H1 (cell line): ENCODE measurements around the gene CERS1.

Source experiments
- ATF2 ChIP-seq: IDR thresholded peaks from 2 replicates; pipeline ENCODE4 v1.6.1; 2012; ENCODE audit warnings: low read length, inconsistent platforms
- BRCA1 ChIP-seq: IDR thresholded peaks from 2 replicates; pipeline ENCODE4 v1.6.1; 2012; ENCODE audit warnings: low read depth, low read length, improper control_type of control experiment
- CTCF ChIP-seq, 3 experiments: IDR thresholded peaks; 1 replicate in 2 of 3; 2 replicates in 1 of 3; pipeline versions ENCODE4 v1.5.1 to v1.6.1; 2011; ENCODE audit warnings: low read length in 3 of 3, mild to moderate bottlenecking in 3 of 3, inconsistent platforms in 2 of 3, low read depth in 1 of 3, moderate library complexity in 1 of 3; ENCODE audit not compliant: insufficient read depth in 1 of 3; ENCODE audit errors: control extremely low read depth in 1 of 3
- EP300 ChIP-seq, 2 experiments: IDR thresholded peaks; 1 replicate in 1 of 2; 2 replicates in 1 of 2; pipeline ENCODE4 v1.6.1; 2011 to 2012; ENCODE audit warnings: low read depth in 2 of 2, low read length in 2 of 2, mild to moderate bottlenecking in 2 of 2, borderline replicate concordance in 1 of 2, inconsistent platforms in 1 of 2, moderate library complexity in 1 of 2
- EZH2 ChIP-seq: fragments of 200-600 bp; sonication (generic); IDR thresholded peaks from 2 replicates; pipeline ENCODE4 v1.7.1; 2012; ENCODE audit warnings: low read depth, mild to moderate bottlenecking, moderate library complexity, low read length, inconsistent platforms; ENCODE audit not compliant: severe bottlenecking
- MAFK ChIP-seq: IDR thresholded peaks from 2 replicates; pipeline ENCODE4 v1.6.1; 2012; ENCODE audit warnings: low read depth, mild to moderate bottlenecking, improper control_type of control experiment, low read length
- NRF1 ChIP-seq: IDR thresholded peaks from 2 replicates; pipeline ENCODE4 v1.6.1; 2011; ENCODE audit warnings: mild to moderate bottlenecking, low read depth, low read length, improper control_type of control experiment
- POLR2A ChIP-seq, 2 experiments: IDR thresholded peaks; 1 replicate in 1 of 2; 2 replicates in 1 of 2; pipeline ENCODE4 v1.6.1; 2011; ENCODE audit warnings: low read depth in 2 of 2, low read length in 2 of 2, mild to moderate bottlenecking in 2 of 2; ENCODE audit errors: control extremely low read depth in 1 of 2
- SIN3A ChIP-seq, 2 experiments: IDR thresholded peaks in 1 of 2; conservative IDR thresholded peaks in 1 of 2; 2 replicates each; pipeline ENCODE4 v1.6.1; 2011 to 2012; ENCODE audit warnings: low read length in 2 of 2, improper control_type of control experiment in 1 of 2, low read depth in 1 of 2, mild to moderate bottlenecking in 1 of 2
- SP1 ChIP-seq: IDR thresholded peaks from 2 replicates; pipeline ENCODE4 v1.6.1; 2011; ENCODE audit warnings: low read depth, low read length
- TCF12 ChIP-seq: IDR thresholded peaks from 2 replicates; pipeline ENCODE4 v1.6.1; 2011; ENCODE audit warnings: low read depth, mild to moderate bottlenecking, low read length
- TF ChIP-seq, protein P1 (sequence below): IDR thresholded peaks from 2 replicates; pipeline ENCODE4 v1.6.1; 2012; ENCODE audit warnings: inconsistent platforms

DNA sequence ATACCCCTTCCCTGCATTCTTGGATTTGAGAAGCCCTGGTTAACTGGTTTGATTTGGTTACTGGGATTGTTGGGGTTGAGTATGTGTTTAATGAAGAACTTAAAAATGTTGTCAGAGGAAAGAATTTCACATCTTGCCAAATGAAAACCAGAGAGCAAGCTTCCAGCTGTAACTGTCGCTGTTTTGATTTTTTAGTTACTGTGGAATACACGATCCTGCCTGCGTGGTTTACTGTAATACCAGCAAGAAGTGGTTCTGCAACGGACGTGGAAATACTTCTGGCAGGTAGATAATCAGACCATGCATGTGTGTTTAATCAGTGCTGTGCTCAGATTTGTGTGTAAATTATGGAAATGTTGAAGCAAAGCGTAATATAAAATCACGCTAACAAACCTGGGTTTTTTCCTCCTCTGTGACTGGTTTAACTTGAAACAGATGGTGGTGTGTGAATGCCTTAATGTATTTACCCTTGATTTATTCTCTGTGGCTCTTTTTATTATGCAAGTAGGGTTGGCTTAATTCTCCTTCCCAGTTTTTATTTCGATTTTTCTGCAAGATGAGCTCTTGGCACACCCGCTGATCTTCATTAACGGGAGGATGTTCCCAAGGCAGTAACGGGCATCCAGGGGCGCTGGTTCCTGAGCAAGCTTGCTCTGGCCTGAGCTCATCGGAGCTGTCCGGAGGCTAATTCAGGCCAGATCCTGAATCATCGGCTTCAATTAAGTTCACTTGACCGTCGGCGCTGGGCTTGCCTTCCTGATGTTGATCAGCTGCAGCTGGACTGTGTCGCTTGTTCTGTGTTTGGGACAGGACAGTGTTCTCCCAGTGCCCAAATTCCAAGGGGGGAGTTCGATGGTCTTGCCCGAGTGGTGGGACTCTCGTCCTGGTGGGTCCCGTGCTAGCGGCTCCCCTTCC, 48.2 kb downstream of the CERS1 start:
- TF ChIP-seq CTCF (IDR thresholded peaks at IDR 0.05; ENCODE audit: control extremely low read depth in 1 of 3, insufficient read depth in 1 of 3, low read depth in 1 of 3, low read length in 3 of 3) (no peak), SP1 (no peak), EP300 (IDR thresholded peaks at IDR 0.05; ENCODE audit: borderline replicate concordance in 1 of 2, low read depth in 2 of 2, low read length in 2 of 2) (no peak), EZH2 (no peak), TCF12 (no peak), NRF1 (no peak), MAFK (no peak), POLR2A (IDR thresholded peaks at IDR 0.05; ENCODE audit: control extremely low read depth in 1 of 2, low read depth in 2 of 2, low read length in 2 of 2) (no peak), ATF2 (no peak), BRCA1 (no peak), SIN3A (conservative IDR thresholded peaks at IDR 0.05 in 1 of 2, IDR thresholded peaks at IDR 0.05 in 1 of 2; ENCODE audit: low read depth in 1 of 2, low read length in 2 of 2) (no peak)
- TF ChIP-seq, protein P1, sequence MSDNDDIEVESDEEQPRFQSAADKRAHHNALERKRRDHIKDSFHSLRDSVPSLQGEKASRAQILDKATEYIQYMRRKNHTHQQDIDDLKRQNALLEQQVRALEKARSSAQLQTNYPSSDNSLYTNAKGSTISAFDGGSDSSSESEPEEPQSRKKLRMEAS = no peak
